Ovary (tissue), 3 donors: ENCODE results near the gene CDS1.

Experiments used
- EP300 ChIP-seq: sonication (generic); formaldehyde crosslinking; IDR thresholded peaks from one replicate; pipeline ENCODE4 v1.6.1; 2017; ENCODE audit warnings: antibody characterized with exemption
- POLR2A ChIP-seq: fragments of 450-650 bp; IDR thresholded peaks from one replicate; pipeline ENCODE4 v1.6.1; 2017; ENCODE audit warnings: antibody characterized with exemption, mild to moderate bottlenecking, moderate library complexity
- TF ChIP-seq, protein P1 (sequence below), 3 donors: fragments of 450-650 bp in 2 of 3; fragments of 200-600 bp in 1 of 3; IDR thresholded peaks; one replicate each; pipeline versions ENCODE4 v1.5.1 to v1.8.0; 2016 to 2022; ENCODE audit warnings: antibody characterized with exemption in 3 of 3, mild to moderate bottlenecking in 1 of 3
- donor health status: DM: no; HTN: no; CAD: no.

DNA sequence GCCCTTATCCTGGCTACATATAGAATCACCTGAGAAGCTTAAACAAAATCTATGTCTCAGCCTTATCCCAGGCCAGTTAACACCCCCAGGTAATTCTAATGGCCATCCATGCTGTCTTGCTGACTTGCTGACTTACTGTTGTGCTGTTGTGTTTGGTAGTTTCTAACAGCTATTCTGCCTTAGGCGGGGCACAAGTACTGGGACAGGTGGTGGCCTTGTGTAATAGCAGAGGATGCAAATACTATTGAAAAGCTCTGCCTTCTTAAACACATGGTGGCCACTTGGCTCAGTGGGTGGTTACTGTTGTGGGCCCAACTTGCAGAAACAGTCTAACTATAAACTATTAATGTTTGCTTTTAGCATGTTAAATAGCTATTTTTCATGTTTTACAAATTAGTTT is 56.2 kb downstream of the CDS1 start:
- TF ChIP-seq, protein P1, sequence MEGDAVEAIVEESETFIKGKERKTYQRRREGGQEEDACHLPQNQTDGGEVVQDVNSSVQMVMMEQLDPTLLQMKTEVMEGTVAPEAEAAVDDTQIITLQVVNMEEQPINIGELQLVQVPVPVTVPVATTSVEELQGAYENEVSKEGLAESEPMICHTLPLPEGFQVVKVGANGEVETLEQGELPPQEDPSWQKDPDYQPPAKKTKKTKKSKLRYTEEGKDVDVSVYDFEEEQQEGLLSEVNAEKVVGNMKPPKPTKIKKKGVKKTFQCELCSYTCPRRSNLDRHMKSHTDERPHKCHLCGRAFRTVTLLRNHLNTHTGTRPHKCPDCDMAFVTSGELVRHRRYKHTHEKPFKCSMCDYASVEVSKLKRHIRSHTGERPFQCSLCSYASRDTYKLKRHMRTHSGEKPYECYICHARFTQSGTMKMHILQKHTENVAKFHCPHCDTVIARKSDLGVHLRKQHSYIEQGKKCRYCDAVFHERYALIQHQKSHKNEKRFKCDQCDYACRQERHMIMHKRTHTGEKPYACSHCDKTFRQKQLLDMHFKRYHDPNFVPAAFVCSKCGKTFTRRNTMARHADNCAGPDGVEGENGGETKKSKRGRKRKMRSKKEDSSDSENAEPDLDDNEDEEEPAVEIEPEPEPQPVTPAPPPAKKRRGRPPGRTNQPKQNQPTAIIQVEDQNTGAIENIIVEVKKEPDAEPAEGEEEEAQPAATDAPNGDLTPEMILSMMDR (IDR thresholded peaks at IDR 0.05): no peak
- TF ChIP-seq POLR2A (no peak), EP300 (no peak)
